Transverse colon (tissue), 4 donors: Measurements from ENCODE around the gene ANTKMT. TPM values are rescaled to one million over a fixed set of nuclear protein-coding genes. Genes with fewer than 3 reads are reported as not detected.

Experiments
- DNase-seq: peaks from one replicate; pipeline ENCODE4 v3.0.0-alpha.2; 2019
- H3K27ac ChIP-seq, 4 donors: fragments of 200-600 bp; sonication (generic); 2 replicates each; pipeline ENCODE4 v1.5.1; 2016 to 2018; ENCODE audit warnings: inconsistent platforms in 4 of 4
- H3K27me3 ChIP-seq: fragments of 200-600 bp; sonication (generic); 2 replicates; pipeline ENCODE4 v1.5.1; 2017; ENCODE audit warnings: inconsistent platforms
- H3K36me3 ChIP-seq, 4 donors: fragments of 200-600 bp; sonication (generic); 2 replicates each; pipeline ENCODE4 v1.5.1; 2017 to 2019; ENCODE audit warnings: inconsistent platforms in 4 of 4
- H3K4me1 ChIP-seq, 4 donors: fragments of 200-600 bp; sonication (generic); 2 replicates each; pipeline ENCODE4 v1.5.1; 2017 to 2020; ENCODE audit warnings: inconsistent platforms in 4 of 4
- H3K4me3 ChIP-seq, 4 donors: fragments of 200-600 bp; sonication (generic); 1 replicate in 1 of 4; 2 replicates in 3 of 4; pipeline versions ENCODE4 v1.5.1 to v1.6.1; 2017 to 2019; ENCODE audit warnings: inconsistent platforms in 4 of 4
- H3K9me3 ChIP-seq, 2 donors: fragments of 200-600 bp; sonication (generic); 2 replicates each; pipeline ENCODE4 v1.5.1; 2017 to 2019; ENCODE audit warnings: inconsistent platforms in 2 of 2
- EP300 ChIP-seq: sonication (generic); formaldehyde crosslinking; IDR thresholded peaks from one replicate; pipeline ENCODE4 v1.6.1; 2017; ENCODE audit warnings: antibody characterized with exemption, low read depth
- POLR2A ChIP-seq: fragments of 450-650 bp; IDR thresholded peaks from one replicate; pipeline ENCODE4 v1.6.1; 2016; ENCODE audit warnings: antibody characterized with exemption, mild to moderate bottlenecking, moderate library complexity
- POLR2AphosphoS5 ChIP-seq, 3 donors: sonication (generic); formaldehyde crosslinking; IDR thresholded peaks; one replicate each; pipeline ENCODE4 v1.6.1; 2016; ENCODE audit warnings: antibody characterized with exemption in 3 of 3
- whole genome bisulfite sequencing, 2 donors: methylation state at CpG; one replicate each; pipeline ENCODE4 v1.1.5; 2018; ENCODE audit warnings: low coverage in 1 of 2; 5-methylcytosine and 5-hydroxymethylcytosine counted together
- in situ Hi-C, 4 donors: fragments of 200-750 bp; cut with MboI; loops; one replicate each; pipeline versions ENCODE4 v1.15.0 to v1.15.1; 2017; ENCODE audit warnings: low sequenced_read_pairs in 3 of 4, low pct_ligation_motif_present in 1 of 4, low pct_unique_long_range_greater_than_20kb in 1 of 4
- intact Hi-C: fragments of 100-400 bp; cut with DNase I; formaldehyde crosslinking; loops from one replicate; pipeline ENCODE4 v1.15.1; 2023; ENCODE audit warnings: low total_unique reads
- total RNA-seq, 4 donors: library from RNA; depleted of rRNA; stranded (reverse); fragments of >200 nt; gene quantifications; one replicate each; pipeline ENCODE4 v1.1.0, GENCODE V29; 2016
- TF ChIP-seq, protein P1 (sequence below), 5 experiments: fragments of 200-600 bp in 3 of 5; fragments of 450-650 bp in 2 of 5; sonication (generic) in 3 of 5; IDR thresholded peaks; 1 replicate in 2 of 5; 2 replicates in 3 of 5; pipeline ENCODE4 v1.5.1; 2016 to 2017; ENCODE audit warnings: antibody characterized with exemption in 5 of 5, inconsistent platforms in 3 of 5, mild to moderate bottlenecking in 2 of 5, moderate library complexity in 1 of 5

ANTKMT gene
- total RNA-seq, 4 donors from 2014 or later, result 19.7 to 53.0 (median 38.2) TPM

- peaks cover 99% of the 10 kb centered on the region for H3K27me3 ChIP-seq
- peaks cover 0 to 12% (median 8%) of the 10 kb centered on the region in 4 donors for H3K4me1 ChIP-seq
- in situ Hi-C loops (no loop called here), intact Hi-C loops (no loop called here)
- no peak overlapping the region for H3K27ac ChIP-seq
- H3K36me3 ChIP-seq, result no peaks in the 10 kb centered on the region
- DNase-seq, result no peak
- no peak overlapping the region for H3K4me3 ChIP-seq
- no peaks in the 10 kb centered on the region for H3K9me3 ChIP-seq
- TF ChIP-seq POLR2AphosphoS5 (IDR thresholded peaks at IDR 0.05) (no peak), POLR2A (no peak), EP300 (no peak)
- TF ChIP-seq, protein P1, sequence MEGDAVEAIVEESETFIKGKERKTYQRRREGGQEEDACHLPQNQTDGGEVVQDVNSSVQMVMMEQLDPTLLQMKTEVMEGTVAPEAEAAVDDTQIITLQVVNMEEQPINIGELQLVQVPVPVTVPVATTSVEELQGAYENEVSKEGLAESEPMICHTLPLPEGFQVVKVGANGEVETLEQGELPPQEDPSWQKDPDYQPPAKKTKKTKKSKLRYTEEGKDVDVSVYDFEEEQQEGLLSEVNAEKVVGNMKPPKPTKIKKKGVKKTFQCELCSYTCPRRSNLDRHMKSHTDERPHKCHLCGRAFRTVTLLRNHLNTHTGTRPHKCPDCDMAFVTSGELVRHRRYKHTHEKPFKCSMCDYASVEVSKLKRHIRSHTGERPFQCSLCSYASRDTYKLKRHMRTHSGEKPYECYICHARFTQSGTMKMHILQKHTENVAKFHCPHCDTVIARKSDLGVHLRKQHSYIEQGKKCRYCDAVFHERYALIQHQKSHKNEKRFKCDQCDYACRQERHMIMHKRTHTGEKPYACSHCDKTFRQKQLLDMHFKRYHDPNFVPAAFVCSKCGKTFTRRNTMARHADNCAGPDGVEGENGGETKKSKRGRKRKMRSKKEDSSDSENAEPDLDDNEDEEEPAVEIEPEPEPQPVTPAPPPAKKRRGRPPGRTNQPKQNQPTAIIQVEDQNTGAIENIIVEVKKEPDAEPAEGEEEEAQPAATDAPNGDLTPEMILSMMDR (IDR thresholded peaks at IDR 0.05), result no peak
- WGBS, 2 donors, result 73% methylated on average over 7 of the region's 7 CpGs; no CpG with 5 or more reads in 1 of the 2 donors
Measured at GRCh38 chr16:704047-704446, 16.9 kb upstream of the ANTKMT start.

- DNase-seq, result no peak
- in situ Hi-C loops (no loop called here), intact Hi-C loops (loop anchor here (5.0 kb wide), 1 partner anchor 183 kb away; no protein-coding TSS in a partner anchor)
- Histone ChIP-seq H3K9me3 (no peaks in the 10 kb centered on the region), H3K4me3 (no peak overlapping the region), H3K36me3 (no peaks in the 10 kb centered on the region), H3K4me1 (peaks cover 0 to 12% (median 8%) of the 10 kb centered on the region in 4 donors), H3K27ac (no peak overlapping the region), H3K27me3 (peaks cover 99% of the 10 kb centered on the region)
- WGBS, 2 donors, result 17% methylated on average over 35 of the region's 50 CpGs; no CpG with 5 or more reads in 1 of the 2 donors
- TF ChIP-seq EP300, result no peak
- TF ChIP-seq POLR2AphosphoS5 (IDR thresholded peaks at IDR 0.05), result no peak
Measured at GRCh38 chr16:704552-705380, 16.2 kb upstream of the ANTKMT start.

DNA sequence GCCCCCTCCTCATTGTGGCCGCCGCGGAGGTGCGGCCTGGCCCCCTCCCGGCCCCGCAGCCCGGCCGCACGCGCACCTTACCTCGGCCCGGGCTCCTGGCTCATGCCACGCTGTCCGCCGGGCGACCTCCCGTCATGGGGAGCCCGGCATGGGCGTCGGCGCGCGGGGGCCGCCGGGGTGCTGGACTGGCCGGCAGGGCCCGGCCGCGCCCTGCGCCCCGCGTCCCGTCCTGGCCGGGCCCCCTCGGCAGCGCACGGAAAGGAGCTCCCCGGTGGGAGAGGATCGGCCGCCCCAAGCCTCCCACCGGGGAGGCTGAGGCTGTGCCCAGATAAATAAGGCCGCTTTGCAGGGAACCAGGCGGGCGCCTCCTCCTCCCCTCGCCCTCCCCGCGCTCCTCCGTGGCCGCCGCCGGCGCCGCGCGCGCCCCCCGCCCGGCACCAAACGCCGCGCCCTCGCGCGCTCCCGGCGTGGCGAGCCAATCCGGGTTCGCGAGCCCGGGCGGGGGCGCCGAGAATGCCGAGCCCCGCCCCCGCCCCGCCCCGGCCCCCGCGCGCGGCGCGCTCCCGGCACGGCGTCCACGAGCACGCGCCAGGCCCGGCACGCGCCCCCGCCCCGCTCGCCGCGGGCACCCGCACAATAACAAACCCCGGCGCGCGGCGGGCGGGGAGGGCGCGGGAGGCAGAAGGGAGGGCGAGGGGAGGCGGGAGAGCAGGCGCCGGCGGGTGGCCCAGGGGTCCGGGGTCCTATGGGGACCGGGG, 15.3 kb upstream of the ANTKMT start, which contains the start of gene FBXL16:
Gene FBXL16 (minus strand): TSS at position 371 of the 758 bp plus-strand sequence. CDS start 8,396 bp downstream, outside the sequence.
- peaks cover 0 to 10% (median 7%) of the 10 kb centered on the region in 4 donors for H3K4me1 ChIP-seq
- no peak within 1 kb of the TSS for H3K4me3 ChIP-seq
- TF ChIP-seq, protein P1 (IDR thresholded peaks at IDR 0.05), result no peak
- TF ChIP-seq POLR2A (no peak), EP300 (no peak), POLR2AphosphoS5 (IDR thresholded peaks at IDR 0.05) (no peak)
- no peak within 1 kb of the TSS for H3K27ac ChIP-seq
- H3K27me3 ChIP-seq, result peaks cover 99% of the 10 kb centered on the region
- no peak for DNase-seq
- in situ Hi-C loops (no loop called here), intact Hi-C loops (loop anchor here (5.0 kb wide), 1 partner anchor 182 kb away; no protein-coding TSS in a partner anchor)
- no peaks in the 10 kb centered on the region for H3K36me3 ChIP-seq
- WGBS, 2 donors, result 1% methylated on average over 45 of the region's 115 CpGs; no CpG with 5 or more reads in 1 of the 2 donors
- H3K9me3 ChIP-seq, result no peaks in the 10 kb centered on the region

DNA sequence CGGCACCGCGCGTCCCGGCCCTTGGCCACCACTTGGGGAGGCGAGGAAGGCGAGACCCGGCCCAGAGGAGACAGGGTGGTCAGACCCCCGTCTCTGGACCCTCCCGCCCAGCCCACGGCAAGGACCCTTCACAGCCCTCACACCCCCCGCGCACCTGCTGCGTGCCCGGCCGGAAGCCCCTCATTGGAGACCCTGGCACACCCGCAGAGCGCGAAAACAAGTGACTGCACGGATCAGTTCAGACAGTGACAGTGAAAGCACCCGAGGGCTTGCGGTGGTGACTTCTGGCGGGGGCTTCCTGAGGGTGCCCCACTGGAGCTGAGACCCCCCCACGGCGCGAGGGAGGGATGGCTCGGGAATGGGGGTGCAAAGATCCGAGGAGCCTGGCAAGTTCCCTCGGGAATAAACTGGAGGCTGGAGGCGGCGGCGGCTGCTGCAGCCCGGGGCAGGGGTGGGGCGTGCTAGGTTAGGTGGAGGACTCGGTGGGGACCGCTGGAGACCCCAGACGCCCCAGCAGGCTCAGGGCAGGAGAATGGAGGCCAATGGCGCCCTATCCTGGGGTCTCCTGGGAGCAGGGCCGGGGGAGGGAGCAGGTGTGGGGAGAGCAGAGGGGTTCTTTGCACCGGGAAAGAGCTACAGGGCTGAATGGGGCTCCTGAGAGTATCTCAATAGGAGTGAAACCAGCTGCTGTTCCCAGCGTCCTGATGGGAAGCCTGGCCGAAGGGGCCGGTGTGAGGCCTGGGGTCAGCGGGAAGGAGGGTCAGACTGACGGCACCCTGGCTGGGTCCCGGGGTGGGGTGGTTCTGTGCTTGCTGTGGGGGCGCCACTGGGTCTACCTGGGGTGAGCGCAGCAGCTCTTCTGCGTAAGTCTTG, 14.5 kb upstream of the ANTKMT start:
- no peaks in the 10 kb centered on the region for H3K36me3 ChIP-seq
- in situ Hi-C loops, result no loop called here
- no peak overlapping the region for H3K4me3 ChIP-seq
- H3K4me1 ChIP-seq, result peaks cover 0 to 6% (median 5%) of the 10 kb centered on the region in 4 donors
- H3K27me3 ChIP-seq, result peaks cover 99% of the 10 kb centered on the region
- intact Hi-C loops, result loop anchor here (5.0 kb wide), 1 partner anchor 181 kb away; no protein-coding TSS in a partner anchor
- WGBS, 2 donors, result 6% methylated on average over 41 of the region's 49 CpGs; no CpG with 5 or more reads in 1 of the 2 donors
- DNase-seq, result no peak
- TF ChIP-seq, protein P1 (IDR thresholded peaks at IDR 0.05), result no peak
- H3K9me3 ChIP-seq, result no peaks in the 10 kb centered on the region
- H3K27ac ChIP-seq, result no peak overlapping the region
